IPS DF 6.9 (cell line): ENCODE results near the gene ZNF665.
"Not testable (repeated sequence)": the region's sequence is repeated elsewhere in the genome, so short reads cannot be mapped to it uniquely, and the experiment has no call there.

Experiments
- DNase-seq: peaks from one replicate; pipeline ENCODE4 v3.0.0-alpha.2; 2013; ENCODE audit warnings: low read depth, low spot score
- H3K27ac ChIP-seq: one replicate; pipeline ENCODE4 v1.5.1; 2013; ENCODE audit warnings: low read length, control low read depth
- H3K27me3 ChIP-seq: 2 replicates; pipeline ENCODE4 v1.6.1; 2013; ENCODE audit warnings: mild to moderate bottlenecking, low read length; ENCODE audit not compliant: control insufficient read depth, insufficient read depth
- H3K36me3 ChIP-seq: 2 replicates; pipeline ENCODE4 v1.6.1; 2013; ENCODE audit warnings: low read length; ENCODE audit not compliant: control insufficient read depth, insufficient read depth
- H3K4me1 ChIP-seq: 2 replicates; pipeline ENCODE4 v1.6.1; 2013; ENCODE audit warnings: low read length; ENCODE audit not compliant: control insufficient read depth, insufficient read depth
- H3K4me3 ChIP-seq: 2 replicates; pipeline ENCODE4 v1.5.1; 2013; ENCODE audit warnings: mild to moderate bottlenecking, low read length
- H3K9me3 ChIP-seq: 2 replicates; pipeline ENCODE4 v1.6.1; 2013; ENCODE audit warnings: low read length, inconsistent platforms; ENCODE audit not compliant: control insufficient read depth, insufficient read depth
- WGBS: extraction: QIAGEN DNeasy Blood & Tissue Kit; methylation state at CpG from one replicate; pipeline ENCODE4 v1.1.7; 2013; ENCODE audit warnings: mixed read lengths, missing lambda C conversion rate; ENCODE audit not compliant: insufficient read length, insufficient coverage; 5-methylcytosine and 5-hydroxymethylcytosine counted together

Gene ZNF665

GRCh38 chr19:53190253-53190652, 2.9 kb downstream of the ZNF665 start:
- Histone ChIP-seq H3K27ac (no peak overlapping the region), H3K4me3 (no peak overlapping the region), H3K9me3 (no peaks in the 10 kb centered on the region), H3K4me1 (no peaks in the 10 kb centered on the region; the same call in 1 of the 2 replicates), H3K27me3 (no peaks in the 10 kb centered on the region), H3K36me3 (no peaks in the 10 kb centered on the region)
- no CpG with 5 or more reads among the region's 3 CpGs for WGBS
- no peak for DNase-seq

GRCh38 chr19:53189691-53190198, 3.4 kb downstream of the ZNF665 start:
- H3K27ac ChIP-seq, H3K4me3 ChIP-seq, DNase-seq, H3K9me3 ChIP-seq, H3K4me1 ChIP-seq, H3K36me3 ChIP-seq, H3K27me3 ChIP-seq: not testable (repeated sequence)
- no CpG with 5 or more reads among the region's 16 CpGs for WGBS

GRCh38 chr19:53185155-53185882, 7.8 kb downstream of the ZNF665 start:
- H3K9me3 ChIP-seq, H3K36me3 ChIP-seq, H3K4me1 ChIP-seq, H3K27ac ChIP-seq, H3K27me3 ChIP-seq, DNase-seq, H3K4me3 ChIP-seq: not testable (repeated sequence)
- WGBS, result no CpG with 5 or more reads among the region's 19 CpGs

- DNase-seq, result no peak
- H3K27ac ChIP-seq, result no peak overlapping the region
- WGBS, result no CpG with 5 or more reads among the region's 6 CpGs
These were observed 9.9 kb downstream of the ZNF665 start for GRCh38 chr19:53183146-53183764.

GRCh38 chr19:53182202-53182601, 11.0 kb downstream of the ZNF665 start:
- Histone ChIP-seq H3K27me3 (no peaks in the 10 kb centered on the region), H3K36me3 (0 out of 2 replicates have a peak, but pooled peaks cover 2% of the 10 kb centered on the region), H3K9me3 (peaks cover 2% of the 10 kb centered on the region; the same call in 1 of the 2 replicates), H3K4me3 (no peak overlapping the region), H3K4me1 (no peaks in the 10 kb centered on the region; the same call in 1 of the 2 replicates), H3K27ac (no peak overlapping the region)
- no CpG with 5 or more reads among the region's 10 CpGs for WGBS
- no peak for DNase-seq

More at GRCh38 chr19:53183146-53183764, 9.9 kb downstream of the ZNF665 start:
- H3K36me3 ChIP-seq, result 0 out of 2 replicates have a peak, but pooled peaks cover 2% of the 10 kb centered on the region
- H3K4me1 ChIP-seq, result no peaks in the 10 kb centered on the region; the same call in 1 of the 2 replicates
- peaks cover 2% of the 10 kb centered on the region; the same call in 1 of the 2 replicates for H3K9me3 ChIP-seq
- no peak overlapping the region for H3K4me3 ChIP-seq
- no peaks in the 10 kb centered on the region for H3K27me3 ChIP-seq

GRCh38 chr19:53177986-53178385, 15.2 kb downstream of the ZNF665 start:
- H3K4me3 ChIP-seq, result no peak overlapping the region
- H3K27me3 ChIP-seq, result no peaks in the 10 kb centered on the region
- no peak overlapping the region for H3K27ac ChIP-seq
- no CpG with 5 or more reads among the region's 5 CpGs for WGBS
- H3K36me3 ChIP-seq, result no peaks in the 10 kb centered on the region
- H3K9me3 ChIP-seq, result no peaks in the 10 kb centered on the region; the same call in 1 of the 2 replicates
- no peaks in the 10 kb centered on the region; the same call in 1 of the 2 replicates for H3K4me1 ChIP-seq
- no peak for DNase-seq

GRCh38 chr19:53172889-53173288, 20.3 kb downstream of the ZNF665 start:
- WGBS, result no CpG with 5 or more reads among the region's 4 CpGs
- no peaks in the 10 kb centered on the region for H3K36me3 ChIP-seq

GRCh38 chr19:53165691-53166091, 27.5 kb downstream of the ZNF665 start:
- WGBS, result no CpG with 5 or more reads among the region's 3 CpGs
- Histone ChIP-seq H3K27ac (no peak overlapping the region), H3K4me3 (no peak overlapping the region), H3K9me3 (peaks cover 7% of the 10 kb centered on the region), H3K4me1 (no peaks in the 10 kb centered on the region), H3K27me3 (no peaks in the 10 kb centered on the region; the same call in 1 of the 2 replicates), H3K36me3 (no peaks in the 10 kb centered on the region)
- DNase-seq, result no peak

More at GRCh38 chr19:53172889-53173288, 20.3 kb downstream of the ZNF665 start:
- no peak overlapping the region for H3K27ac ChIP-seq
- no peak overlapping the region for H3K4me3 ChIP-seq
- DNase-seq, result no peak
- no peaks in the 10 kb centered on the region for H3K4me1 ChIP-seq
- H3K27me3 ChIP-seq, result no peaks in the 10 kb centered on the region
- no peaks in the 10 kb centered on the region; the same call in 1 of the 2 replicates for H3K9me3 ChIP-seq

GRCh38 chr19:53161123-53161522, 32.0 kb downstream of the ZNF665 start:
- Histone ChIP-seq H3K27ac (no peak overlapping the region), H3K4me1 (no peaks in the 10 kb centered on the region), H3K4me3 (no peak overlapping the region), H3K9me3 (peaks cover 7% of the 10 kb centered on the region), H3K36me3 (no peaks in the 10 kb centered on the region), H3K27me3 (no peaks in the 10 kb centered on the region; the same call in 1 of the 2 replicates)
- DNase-seq, result no peak
- no CpG with 5 or more reads among the region's 3 CpGs for WGBS

GRCh38 chr19:53160350-53160749, 32.8 kb downstream of the ZNF665 start:
- no peak for DNase-seq
- Histone ChIP-seq H3K4me1 (no peaks in the 10 kb centered on the region), H3K27me3 (no peaks in the 10 kb centered on the region), H3K36me3 (no peaks in the 10 kb centered on the region), H3K27ac (no peak overlapping the region), H3K4me3 (no peak overlapping the region), H3K9me3 (peaks cover 4% of the 10 kb centered on the region)
- 100% methylated on average over 2 of the region's 3 CpGs for WGBS
